ENCODE data around the gene SKA2.

The SKA2 gene

DNA sequence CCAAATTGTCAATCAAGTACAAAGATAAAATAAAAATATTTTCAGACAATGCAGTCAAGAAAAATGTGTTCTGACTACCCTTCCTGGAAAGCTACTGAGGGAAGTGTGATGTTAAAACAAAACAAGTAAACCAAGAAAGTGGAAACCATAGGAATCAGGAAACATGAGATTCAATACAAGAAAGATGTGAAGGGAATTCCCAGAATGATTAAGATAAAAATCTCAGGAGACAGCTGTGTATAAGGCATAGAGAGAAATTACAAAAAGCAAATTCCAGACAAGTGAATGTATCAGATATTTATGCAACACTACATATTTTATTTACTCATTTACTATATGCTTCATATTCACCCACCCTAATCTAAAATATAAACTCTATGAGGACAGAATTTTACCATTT, 80.5 kb downstream of the SKA2 start:
- H3K4me3 ChIP-seq (ENCODE audit: low read depth in 1 of 2, low read length in 2 of 2) = no peak overlapping the region
- DNase-seq (no peak), ATAC-seq (ENCODE audit: insufficient read depth, low read depth) (no peak)
- H3K36me3 ChIP-seq (ENCODE audit: insufficient read depth, low read length) = peaks cover 75% of the 10 kb centered on the region
- H3K9me3 ChIP-seq (ENCODE audit: insufficient read depth, low read length, severe bottlenecking) = no peaks in the 10 kb centered on the region
- H4K20me1 ChIP-seq (ENCODE audit: insufficient read depth, low read length) = no peaks in the 10 kb centered on the region
- H3K4me1 ChIP-seq (ENCODE audit: insufficient read depth, low read length) = no peaks in the 10 kb centered on the region
- H3K27ac ChIP-seq (ENCODE audit: low read length) = no peak overlapping the region
- TF ChIP-seq, protein P1, sequence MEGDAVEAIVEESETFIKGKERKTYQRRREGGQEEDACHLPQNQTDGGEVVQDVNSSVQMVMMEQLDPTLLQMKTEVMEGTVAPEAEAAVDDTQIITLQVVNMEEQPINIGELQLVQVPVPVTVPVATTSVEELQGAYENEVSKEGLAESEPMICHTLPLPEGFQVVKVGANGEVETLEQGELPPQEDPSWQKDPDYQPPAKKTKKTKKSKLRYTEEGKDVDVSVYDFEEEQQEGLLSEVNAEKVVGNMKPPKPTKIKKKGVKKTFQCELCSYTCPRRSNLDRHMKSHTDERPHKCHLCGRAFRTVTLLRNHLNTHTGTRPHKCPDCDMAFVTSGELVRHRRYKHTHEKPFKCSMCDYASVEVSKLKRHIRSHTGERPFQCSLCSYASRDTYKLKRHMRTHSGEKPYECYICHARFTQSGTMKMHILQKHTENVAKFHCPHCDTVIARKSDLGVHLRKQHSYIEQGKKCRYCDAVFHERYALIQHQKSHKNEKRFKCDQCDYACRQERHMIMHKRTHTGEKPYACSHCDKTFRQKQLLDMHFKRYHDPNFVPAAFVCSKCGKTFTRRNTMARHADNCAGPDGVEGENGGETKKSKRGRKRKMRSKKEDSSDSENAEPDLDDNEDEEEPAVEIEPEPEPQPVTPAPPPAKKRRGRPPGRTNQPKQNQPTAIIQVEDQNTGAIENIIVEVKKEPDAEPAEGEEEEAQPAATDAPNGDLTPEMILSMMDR (IDR thresholded peaks at IDR 0.05; ENCODE audit: borderline replicate concordance, extremely low read depth, low read length, poor library complexity, severe bottlenecking) = no peak
- TF ChIP-seq EZH2 (IDR thresholded peaks at IDR 0.05; ENCODE audit: borderline replicate concordance, low read depth, low read length, severe bottlenecking) = no peak
- no peak overlapping the region for H3K4me2 ChIP-seq (ENCODE audit: insufficient read depth, low read length)
- H3K9ac ChIP-seq (ENCODE audit: low read depth, low read length) = no peak overlapping the region
- H2AFZ ChIP-seq (ENCODE audit: low read depth, low read length) = no peak overlapping the region
- H3K79me2 ChIP-seq (ENCODE audit: insufficient read depth, low read length) = no peaks in the 10 kb centered on the region
- H3K27me3 ChIP-seq (ENCODE audit: insufficient read depth, low read length, poor library complexity) = no peaks in the 10 kb centered on the region

DNA sequence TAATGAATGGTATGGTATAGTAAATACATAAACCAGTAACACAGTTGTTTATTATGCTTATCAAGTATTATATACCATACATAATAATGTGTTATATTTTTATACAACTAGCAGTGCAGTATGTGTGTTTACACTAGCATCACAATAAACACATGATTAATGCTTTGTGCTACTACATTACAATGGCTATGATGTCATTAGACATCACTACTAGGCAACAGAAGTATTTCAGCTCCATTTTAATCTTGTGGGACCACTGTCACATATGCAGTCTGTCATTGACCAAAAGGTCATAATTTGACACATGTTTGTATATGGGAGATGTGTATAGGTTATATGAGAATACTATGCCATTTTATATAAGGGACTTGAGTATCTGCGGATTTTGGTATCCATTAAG, 81.0 kb downstream of the SKA2 start:
- no peak overlapping the region for H3K9ac ChIP-seq (ENCODE audit: low read depth, low read length)
- H2AFZ ChIP-seq (ENCODE audit: low read depth, low read length) = no peak overlapping the region
- H3K36me3 ChIP-seq (ENCODE audit: insufficient read depth, low read length) = peaks cover 73% of the 10 kb centered on the region
- H3K27me3 ChIP-seq (ENCODE audit: insufficient read depth, low read length, poor library complexity) = no peaks in the 10 kb centered on the region
- no peak overlapping the region for H3K27ac ChIP-seq (ENCODE audit: low read length)
- ATAC-seq (ENCODE audit: insufficient read depth, low read depth) (no peak), DNase-seq (no peak)
- TF ChIP-seq, protein P1 (IDR thresholded peaks at IDR 0.05; ENCODE audit: borderline replicate concordance, extremely low read depth, low read length, poor library complexity, severe bottlenecking) = no peak
- no peak for TF ChIP-seq EZH2 (IDR thresholded peaks at IDR 0.05; ENCODE audit: borderline replicate concordance, low read depth, low read length, severe bottlenecking)
- H3K9me3 ChIP-seq (ENCODE audit: insufficient read depth, low read length, severe bottlenecking) = no peaks in the 10 kb centered on the region
- H3K4me3 ChIP-seq (ENCODE audit: low read depth in 1 of 2, low read length in 2 of 2) = no peak overlapping the region
- H3K79me2 ChIP-seq (ENCODE audit: insufficient read depth, low read length) = no peaks in the 10 kb centered on the region
- no peak overlapping the region for H3K4me2 ChIP-seq (ENCODE audit: insufficient read depth, low read length)
- no peaks in the 10 kb centered on the region for H3K4me1 ChIP-seq (ENCODE audit: insufficient read depth, low read length)
- no peaks in the 10 kb centered on the region for H4K20me1 ChIP-seq (ENCODE audit: insufficient read depth, low read length)

DNA sequence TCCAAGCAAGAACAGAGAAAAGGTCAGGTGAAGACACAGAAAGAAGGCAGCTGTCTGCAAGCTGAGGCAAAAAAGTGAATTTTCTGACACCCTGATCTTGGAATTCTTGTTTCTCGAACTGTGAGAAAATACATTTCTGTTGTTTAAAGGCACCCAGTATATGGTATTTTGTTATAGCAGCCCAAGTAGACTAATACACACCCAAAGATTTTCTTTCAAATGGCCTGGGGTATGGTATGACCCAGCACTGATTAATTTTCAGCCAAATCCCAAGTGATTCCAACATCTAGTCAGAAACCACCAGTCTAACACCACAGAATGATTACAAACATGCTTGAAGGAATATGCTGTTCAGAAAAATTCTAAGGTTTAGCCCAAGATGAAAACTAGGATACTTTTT, 85.1 kb downstream of the SKA2 start:
- no peak overlapping the region for H3K4me2 ChIP-seq (ENCODE audit: insufficient read depth, low read length)
- no peak for TF ChIP-seq EZH2 (IDR thresholded peaks at IDR 0.05; ENCODE audit: borderline replicate concordance, low read depth, low read length, severe bottlenecking)
- TF ChIP-seq, protein P1 (IDR thresholded peaks at IDR 0.05; ENCODE audit: borderline replicate concordance, extremely low read depth, low read length, poor library complexity, severe bottlenecking) = no peak
- H4K20me1 ChIP-seq (ENCODE audit: insufficient read depth, low read length) = no peaks in the 10 kb centered on the region
- no peak overlapping the region for H2AFZ ChIP-seq (ENCODE audit: low read depth, low read length)
- H3K9me3 ChIP-seq (ENCODE audit: insufficient read depth, low read length, severe bottlenecking) = no peaks in the 10 kb centered on the region
- H3K4me3 ChIP-seq (ENCODE audit: low read depth in 1 of 2, low read length in 2 of 2) = no peak overlapping the region
- DNase-seq (no peak), ATAC-seq (ENCODE audit: insufficient read depth, low read depth) (no peak)
- no peaks in the 10 kb centered on the region for H3K27me3 ChIP-seq (ENCODE audit: insufficient read depth, low read length, poor library complexity)
- H3K79me2 ChIP-seq (ENCODE audit: insufficient read depth, low read length) = no peaks in the 10 kb centered on the region
- H3K27ac ChIP-seq (ENCODE audit: low read length) = no peak overlapping the region
- H3K9ac ChIP-seq (ENCODE audit: low read depth, low read length) = no peak overlapping the region
- no peaks in the 10 kb centered on the region for H3K4me1 ChIP-seq (ENCODE audit: insufficient read depth, low read length)
- H3K36me3 ChIP-seq (ENCODE audit: insufficient read depth, low read length) = peaks cover 85% of the 10 kb centered on the region

DNA sequence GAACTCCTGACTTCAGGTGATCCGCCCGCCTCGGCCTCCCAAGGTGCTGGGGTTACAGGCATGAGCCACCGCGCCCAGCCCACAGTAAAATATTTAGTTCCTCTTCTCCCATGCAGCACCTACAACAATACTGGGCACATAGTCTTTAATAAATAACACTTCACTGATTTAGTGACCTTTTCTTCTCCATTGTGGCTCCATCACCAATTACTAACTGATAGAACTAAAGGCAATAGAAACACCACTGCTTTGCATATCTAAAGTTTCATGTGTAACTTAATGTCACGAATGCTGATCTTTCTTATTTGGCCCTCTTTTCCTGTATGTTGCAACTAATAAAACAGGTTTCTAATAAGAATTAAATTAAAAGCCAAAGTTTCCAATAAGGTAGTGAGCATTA, 87.2 kb downstream of the SKA2 start:
- Histone ChIP-seq H4K20me1 (ENCODE audit: insufficient read depth, low read length) (no peaks in the 10 kb centered on the region), H3K79me2 (ENCODE audit: insufficient read depth, low read length) (no peaks in the 10 kb centered on the region), H3K36me3 (ENCODE audit: insufficient read depth, low read length) (peaks cover 81% of the 10 kb centered on the region), H3K27me3 (ENCODE audit: insufficient read depth, low read length, poor library complexity) (no peaks in the 10 kb centered on the region), H3K27ac (ENCODE audit: low read length) (no peak overlapping the region), H3K9ac (ENCODE audit: low read depth, low read length) (no peak overlapping the region), H3K4me2 (ENCODE audit: insufficient read depth, low read length) (no peak overlapping the region), H2AFZ (ENCODE audit: low read depth, low read length) (no peak overlapping the region), H3K4me3 (ENCODE audit: low read depth in 1 of 2, low read length in 2 of 2) (no peak overlapping the region), H3K9me3 (ENCODE audit: insufficient read depth, low read length, severe bottlenecking) (no peaks in the 10 kb centered on the region), H3K4me1 (ENCODE audit: insufficient read depth, low read length) (no peaks in the 10 kb centered on the region)
- ATAC-seq (ENCODE audit: insufficient read depth, low read depth) = no peak
- no peak for TF ChIP-seq EZH2 (IDR thresholded peaks at IDR 0.05; ENCODE audit: borderline replicate concordance, low read depth, low read length, severe bottlenecking)
- no peak for DNase-seq

Data from DND-41 (cell line).